IMR-90 (cell line): ENCODE results near the gene MAP1A. TPM values are rescaled to one million over a fixed set of nuclear protein-coding genes. Genes with fewer than 3 reads are reported as not detected.

Experiments used
- ATAC-seq: fragments of 200-7000 bp; cut with Tn5 transposase; 2 replicates; pipeline ENCODE4 v1.9.1; 2020; ENCODE audit warnings: low read depth, mild to moderate bottlenecking, moderate library complexity
- BruUV-seq: library from RNA; stranded (reverse); fragments of 400-500 nt; replicated peaks from 2 replicates; lab custom pipeline; 2021; lab: Mats Ljungman, UMichigan
- CTCF ChIA-PET: fragments of 300-600 bp; formaldehyde crosslinking; extraction: SDS; loops from one replicate; lab custom pipeline; 2021; ENCODE audit warnings: antibody characterized with exemption; lab: Yijun Ruan, JAX
- POLR2A ChIA-PET: fragments of 300-600 bp; sonication (Branson Sonifier 250); formaldehyde crosslinking; loops from one replicate; lab custom pipeline; 2022; ENCODE audit warnings: antibody characterized with exemption; ENCODE audit not compliant: unreplicated experiment; lab: Charles Lee
- DNase-seq: peaks from one replicate; pipeline ENCODE4 v3.0.0; 2013
- H2AFZ ChIP-seq: replicated peaks from 2 replicates; pipeline ENCODE3; 2013; ENCODE audit warnings: low read length, mild to moderate bottlenecking; ENCODE audit not compliant: poor library complexity
- H2AK5ac ChIP-seq: 2 replicates; pipeline ENCODE4 v1.6.1; 2013; ENCODE audit warnings: low read depth, low read length, inconsistent platforms
- H2AK9ac ChIP-seq: replicated peaks from 2 replicates; pipeline ENCODE3; 2013; ENCODE audit warnings: mild to moderate bottlenecking, low read depth, low read length, moderate library complexity; ENCODE audit not compliant: poor library complexity
- H2BK120ac ChIP-seq: 2 replicates; pipeline ENCODE4 v1.6.1; 2013; ENCODE audit warnings: low read depth, low read length, inconsistent platforms
- H2BK15ac ChIP-seq: 3 replicates; pipeline ENCODE4 v1.6.1; 2013; ENCODE audit warnings: low read depth, low read length, inconsistent platforms
- H2BK20ac ChIP-seq: 2 replicates; pipeline ENCODE4 v1.6.1; 2013; ENCODE audit warnings: low read depth, mild to moderate bottlenecking, inconsistent platforms, low read length, moderate library complexity
- H2BK5ac ChIP-seq: 2 replicates; pipeline ENCODE4 v1.6.1; 2013; ENCODE audit warnings: mild to moderate bottlenecking, low read depth, low read length, inconsistent platforms; ENCODE audit not compliant: poor library complexity, severe bottlenecking
- H3K14ac ChIP-seq: replicated peaks from 2 replicates; pipeline ENCODE4 v1.6.1; 2013; ENCODE audit warnings: low read depth, low read length, inconsistent platforms
- H3K18ac ChIP-seq: 2 replicates; pipeline ENCODE4 v1.6.1; 2013; ENCODE audit warnings: low read depth, low read length, control low read depth
- H3K23ac ChIP-seq: 2 replicates; pipeline ENCODE4 v1.6.1; 2013; ENCODE audit warnings: low read depth, low read length, inconsistent platforms
- H3K27ac ChIP-seq: 2 replicates; pipeline ENCODE4 v1.5.1; 2013; ENCODE audit warnings: mild to moderate bottlenecking, control low read depth, low read length; ENCODE audit not compliant: insufficient read depth
- H3K27me3 ChIP-seq: 2 replicates; pipeline ENCODE4 v1.6.1; 2013; ENCODE audit warnings: low read length; ENCODE audit not compliant: control insufficient read depth, insufficient read depth
- H3K36me3 ChIP-seq: 2 replicates; pipeline ENCODE4 v1.6.1; 2013; ENCODE audit warnings: low read length, mixed read lengths; ENCODE audit not compliant: control insufficient read depth, insufficient read depth
- H3K4ac ChIP-seq: 2 replicates; pipeline ENCODE4 v1.6.1; 2013; ENCODE audit warnings: low read depth, low read length, inconsistent platforms
- H3K4me1 ChIP-seq: 2 replicates; pipeline ENCODE4 v1.6.1; 2013; ENCODE audit warnings: low read length, mixed read lengths; ENCODE audit not compliant: control insufficient read depth, insufficient read depth
- H3K4me2 ChIP-seq: 2 replicates; pipeline ENCODE4 v1.6.1; 2013; ENCODE audit warnings: low read depth, mild to moderate bottlenecking, control low read depth, low read length, moderate library complexity
- H3K4me3 ChIP-seq: 2 replicates; pipeline ENCODE4 v1.5.1; 2013; ENCODE audit warnings: low read depth, mild to moderate bottlenecking, control low read depth, low read length, moderate library complexity; ENCODE audit not compliant: insufficient read depth
- H3K56ac ChIP-seq: 2 replicates; pipeline ENCODE4 v1.6.1; 2013; ENCODE audit warnings: low read length, inconsistent platforms; ENCODE audit not compliant: insufficient read depth; ENCODE audit errors: extremely low read depth
- H3K79me1 ChIP-seq, 2 experiments: 2 replicates each; pipeline ENCODE4 v1.6.1; 2013; ENCODE audit warnings: low read length in 2 of 2, inconsistent platforms in 1 of 2, low read depth in 1 of 2
- H3K9ac ChIP-seq: 2 replicates; pipeline ENCODE4 v1.6.1; 2013; ENCODE audit warnings: low read depth, low read length, control low read depth
- H3K9me1 ChIP-seq: 2 replicates; pipeline ENCODE4 v1.6.1; 2013; ENCODE audit warnings: low read length, inconsistent platforms; ENCODE audit not compliant: insufficient read depth
- H3K9me3 ChIP-seq: 2 replicates; pipeline ENCODE4 v1.6.1; 2013; ENCODE audit warnings: low read length; ENCODE audit not compliant: control insufficient read depth, insufficient read depth
- H4K20me1 ChIP-seq: 2 replicates; pipeline ENCODE4 v1.6.1; 2013; ENCODE audit warnings: low read length, inconsistent platforms; ENCODE audit not compliant: insufficient read depth
- H4K5ac ChIP-seq: 2 replicates; pipeline ENCODE4 v1.6.1; 2013; ENCODE audit warnings: mild to moderate bottlenecking, low read depth, low read length, control low read depth
- H4K8ac ChIP-seq, 2 experiments: 2 replicates each; pipeline ENCODE4 v1.6.1; 2013; ENCODE audit warnings: low read depth in 2 of 2, low read length in 2 of 2, control low read depth in 1 of 2, inconsistent platforms in 1 of 2
- H4K91ac ChIP-seq: 2 replicates; pipeline ENCODE4 v1.6.1; 2013; ENCODE audit warnings: low read depth, low read length, inconsistent platforms; ENCODE audit not compliant: insufficient read depth
- BHLHE40 ChIP-seq: fragments of 150-350 bp; IDR thresholded peaks from 2 replicates; pipeline ENCODE4 v1.6.1; 2016; ENCODE audit warnings: mild to moderate bottlenecking, low read depth, low read length
- CEBPB ChIP-seq: IDR thresholded peaks from 2 replicates; pipeline ENCODE4 v1.6.1; 2012; ENCODE audit warnings: low read depth, low read length, improper control_type of control experiment
- CHD1 ChIP-seq: IDR thresholded peaks from 2 replicates; pipeline ENCODE4 v1.6.1; 2012; ENCODE audit warnings: low read depth, low read length, improper control_type of control experiment
- FOS ChIP-seq: fragments of 150-350 bp; IDR thresholded peaks from 2 replicates; pipeline ENCODE4 v1.6.1; 2016; ENCODE audit warnings: low read depth, low read length
- MAFK ChIP-seq: IDR thresholded peaks from 2 replicates; pipeline ENCODE4 v1.6.1; 2012; ENCODE audit warnings: low read depth, low read length, improper control_type of control experiment
- MAZ ChIP-seq: IDR thresholded peaks from 2 replicates; pipeline ENCODE4 v1.6.1; 2012; ENCODE audit warnings: low read depth, mild to moderate bottlenecking, low read length, improper control_type of control experiment, moderate library complexity, borderline replicate concordance
- MXI1 ChIP-seq: IDR thresholded peaks from 2 replicates; pipeline ENCODE4 v1.6.1; 2012; ENCODE audit warnings: low read depth, mild to moderate bottlenecking, low read length, moderate library complexity, borderline replicate concordance
- NFE2L2 ChIP-seq: fragments of 150-350 bp; IDR thresholded peaks from 2 replicates; pipeline ENCODE4 v1.6.1; 2016; ENCODE audit warnings: low read depth, mild to moderate bottlenecking, low read length
- POLR2A ChIP-seq: IDR thresholded peaks from 2 replicates; pipeline ENCODE4 v1.6.1; 2012; ENCODE audit warnings: mild to moderate bottlenecking, low read depth, low read length
- RAD21 ChIP-seq: IDR thresholded peaks from 2 replicates; pipeline ENCODE4 v1.6.1; 2012; ENCODE audit warnings: low read length, improper control_type of control experiment
- RFX5 ChIP-seq: IDR thresholded peaks from 2 replicates; pipeline ENCODE4 v1.8.0; 2012; ENCODE audit warnings: low read depth, mild to moderate bottlenecking, low read length, moderate library complexity
- SMC3 ChIP-seq: fragments of 150-350 bp; IDR thresholded peaks from 2 replicates; pipeline ENCODE4 v1.6.1; 2016; ENCODE audit warnings: low read depth, mild to moderate bottlenecking, antibody characterized with exemption, low read length, moderate library complexity
- USF2 ChIP-seq: fragments of 150-350 bp; IDR thresholded peaks from 2 replicates; pipeline ENCODE4 v1.6.1; 2017; ENCODE audit warnings: mild to moderate bottlenecking, antibody characterized with exemption, low read length, low read depth
- WGBS, 2 experiments: methylation state at CpG; one replicate each; pipeline versions ENCODE4 v1.1.5 to v1.1.7; 2013; ENCODE audit warnings: missing lambda C conversion rate in 2 of 2; ENCODE audit not compliant: insufficient read length in 1 of 2; ENCODE audit errors: extremely low coverage in 2 of 2; 5-methylcytosine and 5-hydroxymethylcytosine counted together
- dilution Hi-C: fragments of 300-500 bp; cut with HindIII; formaldehyde crosslinking; loops from one replicate; pipeline ENCODE4 v1.14.3; 2018; ENCODE audit warnings: low sequenced_read_pairs; ENCODE audit not compliant: unreplicated experiment
- in situ Hi-C: fragments of 300-500 bp; cut with MboI; formaldehyde crosslinking; loops from 3 replicates; pipeline ENCODE4 v1.14.3; 2019; ENCODE audit warnings: low sequenced_read_pairs, inconsistent platforms, mixed read lengths
- intact Hi-C: fragments of 100-400 bp; cut with micrococcal nuclease; formaldehyde crosslinking; loops from 2 replicates; pipeline ENCODE4 v1.10.0; 2022
- polyA plus RNA-seq, 3 experiments: library from polyadenylated mRNA; depleted of rRNA; stranded (reverse); fragments of >200 nt; gene quantifications; 2 replicates each; pipeline ENCODE4 v1.2.3, GENCODE V29; 2012; ENCODE audit warnings: low replicate concordance in 1 of 3
- total RNA-seq: library from RNA; depleted of rRNA; stranded (reverse); fragments of >200 nt; gene quantifications from 2 replicates; pipeline ENCODE4 v1.2.3, GENCODE V29; 2012
- TF ChIP-seq, protein P1 (sequence below): conservative IDR thresholded peaks from 2 replicates; pipeline ENCODE4 v1.5.1; 2012; ENCODE audit warnings: mild to moderate bottlenecking, low read depth, low read length, improper control_type of control experiment
- TF ChIP-seq, protein P2 (sequence below): fragments of 150-350 bp; IDR thresholded peaks from 2 replicates; pipeline ENCODE4 v1.6.1; 2016; ENCODE audit warnings: low read depth, mild to moderate bottlenecking, low read length, moderate library complexity, borderline replicate concordance

MAP1A gene
- total and polyA plus RNA-seq, 2 of the 4 experiments (the other 2 are of a cell fraction): 28.7 to 48.2 TPM

GRCh38 chr15:43487271-43487895, 30.0 kb upstream of the MAP1A start:
- no peak overlapping the region for H2AK9ac ChIP-seq
- H3K4me2 ChIP-seq: no peak overlapping the region
- H2BK5ac ChIP-seq: no peak overlapping the region
- in situ Hi-C loops (no loop called here), intact Hi-C loops (no loop called here), dilution Hi-C loops (no loop called here)
- H2BK120ac ChIP-seq: no peak overlapping the region
- H3K4ac ChIP-seq: no peak overlapping the region
- no peak overlapping the region for H2BK20ac ChIP-seq
- no TSS peak for BruUV-seq
- H2AFZ ChIP-seq: no peak overlapping the region
- no peak overlapping the region for H4K5ac ChIP-seq
- CTCF ChIA-PET: interaction anchor here (0.6 kb wide), 1 partner anchor 289 kb away, joined by 3 read pairs; the partner anchor contains the start of gene ELL3
- no peak overlapping the region for H4K91ac ChIP-seq
- H3K9me3 ChIP-seq: no peaks in the 10 kb centered on the region
- no peak overlapping the region for H3K4me3 ChIP-seq
- no peak overlapping the region for H2AK5ac ChIP-seq
- peaks cover 2% of the 10 kb centered on the region; the same call in 1 of the 2 replicates for H3K9me1 ChIP-seq
- H3K14ac ChIP-seq: no peak overlapping the region
- no peak overlapping the region for H3K18ac ChIP-seq
- H2BK15ac ChIP-seq: no peak overlapping the region
- POLR2A ChIA-PET: no interaction called here
- no peak overlapping the region for H3K23ac ChIP-seq
- WGBS, 2 experiments: 50% methylated on average over 1 of the region's 6 CpGs; no CpG with 5 or more reads in 1 of the 2 experiments
- H4K8ac ChIP-seq: no peak overlapping the region
- no peak overlapping the region for H3K27ac ChIP-seq
- DNase-seq (peak; percentile 55), ATAC-seq (no peak)
- H3K9ac ChIP-seq: no peak overlapping the region
- H3K56ac ChIP-seq: no peak overlapping the region
- peaks cover 3% of the 10 kb centered on the region; the same call in 1 of the 2 replicates for H3K4me1 ChIP-seq
- H4K20me1 ChIP-seq: peaks cover 4% of the 10 kb centered on the region; the same call in 1 of the 2 replicates
- peaks cover 25 to 43% of the 10 kb centered on the region in 2 experiments for H3K79me1 ChIP-seq
- no peaks in the 10 kb centered on the region for H3K27me3 ChIP-seq
- TF ChIP-seq FOS (no peak), SMC3 (no peak), BHLHE40 (no peak), MAZ (no peak), POLR2A (no peak), CEBPB (no peak), MXI1 (no peak), RFX5 (no peak), MAFK (no peak), USF2 (no peak), NFE2L2 (no peak), CHD1 (no peak), RAD21 (no peak)
- TF ChIP-seq, protein P1, sequence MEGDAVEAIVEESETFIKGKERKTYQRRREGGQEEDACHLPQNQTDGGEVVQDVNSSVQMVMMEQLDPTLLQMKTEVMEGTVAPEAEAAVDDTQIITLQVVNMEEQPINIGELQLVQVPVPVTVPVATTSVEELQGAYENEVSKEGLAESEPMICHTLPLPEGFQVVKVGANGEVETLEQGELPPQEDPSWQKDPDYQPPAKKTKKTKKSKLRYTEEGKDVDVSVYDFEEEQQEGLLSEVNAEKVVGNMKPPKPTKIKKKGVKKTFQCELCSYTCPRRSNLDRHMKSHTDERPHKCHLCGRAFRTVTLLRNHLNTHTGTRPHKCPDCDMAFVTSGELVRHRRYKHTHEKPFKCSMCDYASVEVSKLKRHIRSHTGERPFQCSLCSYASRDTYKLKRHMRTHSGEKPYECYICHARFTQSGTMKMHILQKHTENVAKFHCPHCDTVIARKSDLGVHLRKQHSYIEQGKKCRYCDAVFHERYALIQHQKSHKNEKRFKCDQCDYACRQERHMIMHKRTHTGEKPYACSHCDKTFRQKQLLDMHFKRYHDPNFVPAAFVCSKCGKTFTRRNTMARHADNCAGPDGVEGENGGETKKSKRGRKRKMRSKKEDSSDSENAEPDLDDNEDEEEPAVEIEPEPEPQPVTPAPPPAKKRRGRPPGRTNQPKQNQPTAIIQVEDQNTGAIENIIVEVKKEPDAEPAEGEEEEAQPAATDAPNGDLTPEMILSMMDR: no peak
- TF ChIP-seq, protein P2, sequence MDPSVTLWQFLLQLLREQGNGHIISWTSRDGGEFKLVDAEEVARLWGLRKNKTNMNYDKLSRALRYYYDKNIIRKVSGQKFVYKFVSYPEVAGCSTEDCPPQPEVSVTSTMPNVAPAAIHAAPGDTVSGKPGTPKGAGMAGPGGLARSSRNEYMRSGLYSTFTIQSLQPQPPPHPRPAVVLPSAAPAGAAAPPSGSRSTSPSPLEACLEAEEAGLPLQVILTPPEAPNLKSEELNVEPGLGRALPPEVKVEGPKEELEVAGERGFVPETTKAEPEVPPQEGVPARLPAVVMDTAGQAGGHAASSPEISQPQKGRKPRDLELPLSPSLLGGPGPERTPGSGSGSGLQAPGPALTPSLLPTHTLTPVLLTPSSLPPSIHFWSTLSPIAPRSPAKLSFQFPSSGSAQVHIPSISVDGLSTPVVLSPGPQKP: no peak
- peaks cover 31% of the 10 kb centered on the region for H3K36me3 ChIP-seq
